ENCODE measurements around the gene PRR5L.

PRR5L gene

GRCh38 chr11:36507824-36508489 is 211.9 kb downstream of the PRR5L start:
- H2BK120ac ChIP-seq (ENCODE audit: insufficient read depth, low read length, poor library complexity): no peak overlapping the region
- H3K79me2 ChIP-seq (ENCODE audit: control insufficient read depth, insufficient read depth, low read length, poor library complexity): peaks cover 6% of the 10 kb centered on the region
- no peak overlapping the region for H3K4me3 ChIP-seq (ENCODE audit: low read depth, low read length)
- no peaks in the 10 kb centered on the region for H3K9me3 ChIP-seq (ENCODE audit: insufficient read depth, low read depth, low read length)
- peaks cover 11% of the 10 kb centered on the region for H3K79me1 ChIP-seq (ENCODE audit: low read length)
- H2AK5ac ChIP-seq (ENCODE audit: low read length): no peak overlapping the region
- H2BK5ac ChIP-seq (ENCODE audit: low read depth, low read length, poor library complexity): no peak overlapping the region
- no peak overlapping the region for H4K8ac ChIP-seq (ENCODE audit: low read depth, low read length)
- no peak overlapping the region for H3K18ac ChIP-seq (ENCODE audit: low read length)
- no CpG with 5 or more reads among the region's 7 CpGs for WGBS (ENCODE audit: extremely low coverage, insufficient coverage, insufficient read length)
- no peak overlapping the region for H2BK12ac ChIP-seq (ENCODE audit: low read length)
- no peak overlapping the region for H3K23ac ChIP-seq (ENCODE audit: low read length)
- H2AFZ ChIP-seq (ENCODE audit: insufficient read depth, low read length, poor library complexity): no peak overlapping the region
- H3K4me1 ChIP-seq (ENCODE audit: control insufficient read depth in 1 of 2, insufficient read depth in 2 of 2, low read length in 2 of 2): peaks cover 0 to 4% of the 10 kb centered on the region in 2 experiments
- DNase-seq: no peak
- no peak overlapping the region for H3K27ac ChIP-seq (ENCODE audit: low read depth, low read length)
- H3K4ac ChIP-seq (ENCODE audit: low read depth, low read length): no peak overlapping the region
- H3K36me3 ChIP-seq (ENCODE audit: control insufficient read depth in 1 of 2, insufficient read depth in 2 of 2, low read length in 2 of 2): peaks cover 0 to 1% of the 10 kb centered on the region in 2 experiments
- no peak overlapping the region for H4K12ac ChIP-seq (ENCODE audit: low read depth, low read length)
- H3K9ac ChIP-seq (ENCODE audit: low read length): no peak overlapping the region
- no peak overlapping the region for H4K91ac ChIP-seq (ENCODE audit: low read depth, low read length)
- H3K4me2 ChIP-seq (ENCODE audit: low read length): no peak overlapping the region
- no peak overlapping the region for H3K14ac ChIP-seq (ENCODE audit: low read length)
- H3K27me3 ChIP-seq (ENCODE audit: insufficient read depth, low read length): no peaks in the 10 kb centered on the region

- peaks cover 0 to 4% of the 10 kb centered on the region in 2 experiments for H3K4me1 ChIP-seq (ENCODE audit: control insufficient read depth in 1 of 2, insufficient read depth in 2 of 2, low read length in 2 of 2)
- whole genome bisulfite sequencing (ENCODE audit: extremely low coverage, insufficient coverage, insufficient read length): no CpG with 5 or more reads among the region's 3 CpGs
- H3K14ac ChIP-seq (ENCODE audit: low read length): no peak overlapping the region
- no peak overlapping the region for H3K4me3 ChIP-seq (ENCODE audit: low read depth, low read length)
- H3K27ac ChIP-seq (ENCODE audit: low read depth, low read length): no peak overlapping the region
- no peak overlapping the region for H2BK12ac ChIP-seq (ENCODE audit: low read length)
- H4K91ac ChIP-seq (ENCODE audit: low read depth, low read length): no peak overlapping the region
- no peak overlapping the region for H2BK5ac ChIP-seq (ENCODE audit: low read depth, low read length, poor library complexity)
- peak overlapping the region; percentile 62 for H3K4me2 ChIP-seq (ENCODE audit: low read length)
- peaks cover under 1% of the 10 kb centered on the region for H3K9me3 ChIP-seq (ENCODE audit: insufficient read depth, low read depth, low read length)
- H3K23ac ChIP-seq (ENCODE audit: low read length): no peak overlapping the region
- no peak overlapping the region for H2BK120ac ChIP-seq (ENCODE audit: insufficient read depth, low read length, poor library complexity)
- H3K18ac ChIP-seq (ENCODE audit: low read length): no peak overlapping the region
- no peak overlapping the region for H3K9ac ChIP-seq (ENCODE audit: low read length)
- H3K79me1 ChIP-seq (ENCODE audit: low read length): peaks cover 11% of the 10 kb centered on the region
- H3K79me2 ChIP-seq (ENCODE audit: control insufficient read depth, insufficient read depth, low read length, poor library complexity): peaks cover 6% of the 10 kb centered on the region
- no peaks in the 10 kb centered on the region for H3K27me3 ChIP-seq (ENCODE audit: insufficient read depth, low read length)
- H4K8ac ChIP-seq (ENCODE audit: low read depth, low read length): no peak overlapping the region
- H2AFZ ChIP-seq (ENCODE audit: insufficient read depth, low read length, poor library complexity): no peak overlapping the region
- no peak overlapping the region for H4K12ac ChIP-seq (ENCODE audit: low read depth, low read length)
- H3K36me3 ChIP-seq (ENCODE audit: control insufficient read depth in 1 of 2, insufficient read depth in 2 of 2, low read length in 2 of 2): no peaks in the 10 kb centered on the region
- H3K4ac ChIP-seq (ENCODE audit: low read depth, low read length): peak overlapping the region; percentile 24
- DNase-seq: no peak
- H2AK5ac ChIP-seq (ENCODE audit: low read length): no peak overlapping the region
Measured at GRCh38 chr11:36508743-36509142, 212.7 kb downstream of the PRR5L start.

GRCh38 chr11:36509201-36509639 is 213.1 kb downstream of the PRR5L start:
- peak; percentile 77 to 90 for DNase-seq
- no peak overlapping the region for H2AK5ac ChIP-seq (ENCODE audit: low read length)
- peak overlapping the region; percentile 99 for H3K4me3 ChIP-seq (ENCODE audit: low read depth, low read length)
- peak overlapping the region; percentile 97 for H3K14ac ChIP-seq (ENCODE audit: low read length)
- no peak overlapping the region for H3K27ac ChIP-seq (ENCODE audit: low read depth, low read length)
- H3K23ac ChIP-seq (ENCODE audit: low read length): no peak overlapping the region
- peak overlapping the region; percentile 62 for H3K4me2 ChIP-seq (ENCODE audit: low read length)
- no peaks in the 10 kb centered on the region for H3K27me3 ChIP-seq (ENCODE audit: insufficient read depth, low read length)
- H2BK12ac ChIP-seq (ENCODE audit: low read length): no peak overlapping the region
- H3K79me1 ChIP-seq (ENCODE audit: low read length): peaks cover 11% of the 10 kb centered on the region
- peak overlapping the region; percentile 95 for H4K8ac ChIP-seq (ENCODE audit: low read depth, low read length)
- H3K9me3 ChIP-seq (ENCODE audit: insufficient read depth, low read depth, low read length): peaks cover 3% of the 10 kb centered on the region
- no peak overlapping the region for H4K12ac ChIP-seq (ENCODE audit: low read depth, low read length)
- H4K91ac ChIP-seq (ENCODE audit: low read depth, low read length): peak overlapping the region; percentile 89
- H2BK120ac ChIP-seq (ENCODE audit: insufficient read depth, low read length, poor library complexity): peak overlapping the region; percentile 21
- H3K9ac ChIP-seq (ENCODE audit: low read length): peak overlapping the region; percentile 97
- H3K18ac ChIP-seq (ENCODE audit: low read length): peak overlapping the region; percentile 95
- no peaks in the 10 kb centered on the region for H3K36me3 ChIP-seq (ENCODE audit: control insufficient read depth in 1 of 2, insufficient read depth in 2 of 2, low read length in 2 of 2)
- H3K4ac ChIP-seq (ENCODE audit: low read depth, low read length): peak overlapping the region; percentile 85
- WGBS (ENCODE audit: extremely low coverage, insufficient coverage, insufficient read length): no CpG with 5 or more reads among the region's 15 CpGs
- H3K79me2 ChIP-seq (ENCODE audit: control insufficient read depth, insufficient read depth, low read length, poor library complexity): peaks cover 6% of the 10 kb centered on the region
- peak overlapping the region; percentile 8 for H2BK5ac ChIP-seq (ENCODE audit: low read depth, low read length, poor library complexity)
- H2AFZ ChIP-seq (ENCODE audit: insufficient read depth, low read length, poor library complexity): peak overlapping the region; percentile 81
- peaks cover 0 to 4% of the 10 kb centered on the region in 2 experiments for H3K4me1 ChIP-seq (ENCODE audit: control insufficient read depth in 1 of 2, insufficient read depth in 2 of 2, low read length in 2 of 2)

GRCh38 chr11:36509694-36510593 is 213.9 kb downstream of the PRR5L start, which contains the start of gene TRAF6:
TSS of gene TRAF6 (minus strand) at chr11:36510272. CDS start at chr11:36501515, 8,757 bp downstream.
- Histone ChIP-seq H4K12ac (ENCODE audit: low read depth, low read length) (peak within 1 kb of the TSS; percentile 87), H3K18ac (ENCODE audit: low read length) (peak within 1 kb of the TSS; percentile 95), H2BK120ac (ENCODE audit: insufficient read depth, low read length, poor library complexity) (peak within 1 kb of the TSS; percentile 93), H3K9ac (ENCODE audit: low read length) (peak within 1 kb of the TSS; percentile 97), H3K27ac (ENCODE audit: low read depth, low read length) (peak within 1 kb of the TSS; percentile 72), H3K14ac (ENCODE audit: low read length) (peak within 1 kb of the TSS; percentile 97), H3K4me3 (ENCODE audit: low read depth, low read length) (peak within 1 kb of the TSS; percentile 99), H3K36me3 (ENCODE audit: control insufficient read depth in 1 of 2, insufficient read depth in 2 of 2, low read length in 2 of 2) (no peaks in the 10 kb centered on the region), H3K23ac (ENCODE audit: low read length) (peak within 1 kb of the TSS; percentile 2), H3K9me3 (ENCODE audit: insufficient read depth, low read depth, low read length) (peaks cover 3% of the 10 kb centered on the region), H4K91ac (ENCODE audit: low read depth, low read length) (peak within 1 kb of the TSS; percentile 89), H2BK5ac (ENCODE audit: low read depth, low read length, poor library complexity) (peak within 1 kb of the TSS; percentile 84), H4K8ac (ENCODE audit: low read depth, low read length) (peak within 1 kb of the TSS; percentile 95), H3K27me3 (ENCODE audit: insufficient read depth, low read length) (no peaks in the 10 kb centered on the region), H2AK5ac (ENCODE audit: low read length) (no peak within 1 kb of the TSS), H3K4me1 (ENCODE audit: control insufficient read depth in 1 of 2, insufficient read depth in 2 of 2, low read length in 2 of 2) (peaks cover 0 to 4% of the 10 kb centered on the region in 2 experiments), H3K79me2 (ENCODE audit: control insufficient read depth, insufficient read depth, low read length, poor library complexity) (peaks cover 6% of the 10 kb centered on the region), H3K79me1 (ENCODE audit: low read length) (peaks cover 11% of the 10 kb centered on the region), H2BK12ac (ENCODE audit: low read length) (no peak within 1 kb of the TSS), H3K4me2 (ENCODE audit: low read length) (peak within 1 kb of the TSS; percentile 94), H2AFZ (ENCODE audit: insufficient read depth, low read length, poor library complexity) (peak within 1 kb of the TSS; percentile 81), H3K4ac (ENCODE audit: low read depth, low read length) (peak within 1 kb of the TSS; percentile 85)
- DNase-seq: peak; percentile 80 to 91
- no CpG with 5 or more reads among the region's 81 CpGs for WGBS (ENCODE audit: extremely low coverage, insufficient coverage, insufficient read length)

Measured in trophoblast cell (in vitro differentiated cells and primary cell).